ENCODE measurements around the gene EMSY.

Gene EMSY

DNA sequence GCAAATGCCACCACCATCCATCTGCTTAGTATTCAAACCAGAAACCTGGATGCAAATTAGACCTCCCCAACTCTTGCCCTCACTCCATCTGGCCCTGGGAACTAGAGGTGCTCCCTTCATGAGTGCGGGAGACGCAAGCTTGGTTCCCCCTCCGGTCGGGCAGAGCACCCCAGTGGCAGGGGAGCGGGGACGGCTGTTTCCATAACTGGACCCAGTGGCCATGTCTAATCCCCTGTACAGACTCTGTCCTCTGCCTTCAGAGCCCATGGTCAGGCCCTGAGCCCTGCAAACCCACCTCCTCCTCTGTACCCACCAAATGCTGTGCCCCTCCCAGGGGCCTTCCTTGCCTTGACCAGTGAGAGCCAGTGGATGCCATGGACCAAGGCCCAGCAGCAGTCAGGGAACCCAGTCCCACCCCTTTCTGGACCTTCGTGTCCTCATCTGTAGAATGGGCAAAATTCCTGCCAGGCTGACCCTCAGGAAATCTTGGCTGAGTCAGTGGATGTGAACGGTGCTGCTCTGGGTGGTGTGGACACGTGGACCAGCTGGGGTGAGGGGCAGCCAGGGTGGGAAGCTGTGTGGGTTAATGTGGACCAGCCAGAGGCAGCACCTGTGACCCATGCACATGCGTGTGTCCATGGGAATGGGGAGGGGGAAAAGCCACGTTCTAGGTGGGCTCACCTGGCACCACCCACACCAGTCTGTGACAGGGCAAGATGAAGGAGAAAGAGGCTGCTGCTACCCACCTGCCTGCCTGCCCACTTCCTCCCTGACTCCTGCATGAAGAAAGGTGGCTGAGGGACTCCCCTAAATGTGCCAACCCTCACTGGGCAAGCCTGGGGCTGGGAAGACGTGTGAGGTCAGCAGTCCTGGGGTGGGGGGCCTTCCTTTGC, 153.0 kb downstream of the EMSY start:
- no peak for DNase-seq (ENCODE audit: low read depth)

DNA sequence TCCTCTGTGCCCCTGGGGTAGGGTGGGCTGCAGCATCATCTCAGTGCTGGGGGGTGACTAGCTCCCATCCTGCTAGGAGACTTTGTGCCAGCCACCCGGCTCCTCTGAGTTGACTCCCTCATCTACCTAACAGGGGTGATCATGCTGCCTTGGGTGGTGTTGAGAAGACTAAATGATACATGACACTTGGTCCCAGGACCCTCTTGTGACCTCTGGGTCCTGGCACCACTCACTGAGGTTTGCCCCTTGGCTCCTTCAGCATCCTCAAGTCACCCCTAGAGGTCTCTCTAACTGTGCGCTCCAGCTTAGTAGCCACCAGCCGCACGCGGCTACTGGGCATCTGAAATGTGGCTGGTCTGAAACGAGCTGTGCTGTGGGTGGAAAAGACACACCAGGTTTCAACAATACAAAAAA, 153.6 kb downstream of the EMSY start:
- DNase-seq (ENCODE audit: low read depth) = peak; percentile 56

DNA sequence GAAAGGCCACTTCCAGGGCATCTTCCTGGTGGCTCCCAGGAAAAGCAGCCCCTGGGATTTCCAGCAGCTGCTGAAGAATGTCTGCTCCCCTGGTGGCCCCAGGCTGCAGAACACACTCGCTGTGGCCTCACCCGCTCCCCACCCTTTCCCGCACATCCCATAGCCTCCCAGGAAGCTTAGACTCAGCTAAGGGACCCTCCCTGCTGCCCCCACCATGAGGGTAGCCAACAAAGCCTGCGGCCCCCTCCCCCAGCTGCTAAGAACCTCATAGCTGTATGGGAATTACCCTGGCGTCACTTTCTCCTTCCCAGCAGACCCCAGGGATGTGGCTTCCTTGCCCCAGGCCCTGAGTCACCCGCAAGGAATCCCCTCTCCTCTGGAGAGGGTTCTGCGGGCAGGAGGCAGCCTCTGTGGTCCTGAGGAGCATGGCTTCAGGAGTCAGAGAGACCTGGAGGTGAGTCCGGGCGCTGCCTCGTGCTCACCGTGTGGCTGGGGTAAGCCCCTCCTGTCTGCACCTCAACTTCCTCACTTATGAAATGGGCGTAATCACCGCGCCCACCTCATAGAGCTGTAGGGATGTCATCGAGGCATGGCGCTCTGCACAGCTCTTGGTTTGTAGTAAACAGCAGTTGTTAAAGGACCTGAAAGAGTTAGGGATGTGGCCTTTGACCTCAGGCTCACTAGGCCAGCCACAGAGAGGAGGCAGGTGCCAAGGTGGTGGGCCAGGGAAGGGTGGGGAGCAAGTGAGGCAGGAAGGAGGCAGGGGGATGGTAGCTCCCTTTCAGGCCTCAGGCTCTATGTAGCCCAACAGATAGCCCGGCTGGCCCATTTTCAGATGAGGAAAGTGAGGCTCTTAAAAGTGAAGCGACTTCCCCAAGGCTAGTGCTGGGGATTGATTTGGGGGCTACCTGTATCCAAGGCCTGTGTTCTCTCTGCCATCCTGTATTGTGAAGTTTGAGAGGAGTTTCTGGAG, 154.5 kb downstream of the EMSY start:
- DNase-seq (ENCODE audit: low read depth) = peak; percentile 32

DNA sequence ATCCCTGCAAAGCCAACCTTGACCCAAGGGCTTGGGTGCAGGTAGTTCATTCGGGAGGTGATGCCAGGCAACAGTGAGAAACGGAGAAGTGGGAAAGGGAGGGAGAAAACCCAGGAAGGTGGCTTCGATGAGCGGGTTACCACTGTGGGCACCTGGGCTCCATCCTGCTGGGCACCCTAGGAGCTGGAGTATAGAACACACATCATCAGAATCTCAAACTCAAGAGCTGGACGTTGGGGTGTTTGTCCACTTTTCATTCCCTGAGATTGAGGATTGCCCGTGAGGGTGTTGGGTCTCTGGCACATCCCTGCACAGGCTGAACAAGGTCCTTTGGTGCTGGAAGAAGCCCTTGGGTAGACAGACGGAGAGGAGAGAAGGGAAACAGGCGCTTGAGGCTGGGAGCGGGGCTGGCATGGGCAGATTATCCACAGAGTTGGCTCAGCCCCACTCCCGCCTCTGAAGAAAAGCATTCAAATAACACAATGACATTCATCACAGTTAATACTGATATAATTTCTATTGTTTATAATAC, 155.4 kb downstream of the EMSY start:
- DNase-seq (ENCODE audit: low read depth) = no peak

GRCh38 chr11:76601272-76601671, 156.5 kb downstream of the EMSY start:
- DNase-seq (ENCODE audit: low read depth) = no peak

DNA sequence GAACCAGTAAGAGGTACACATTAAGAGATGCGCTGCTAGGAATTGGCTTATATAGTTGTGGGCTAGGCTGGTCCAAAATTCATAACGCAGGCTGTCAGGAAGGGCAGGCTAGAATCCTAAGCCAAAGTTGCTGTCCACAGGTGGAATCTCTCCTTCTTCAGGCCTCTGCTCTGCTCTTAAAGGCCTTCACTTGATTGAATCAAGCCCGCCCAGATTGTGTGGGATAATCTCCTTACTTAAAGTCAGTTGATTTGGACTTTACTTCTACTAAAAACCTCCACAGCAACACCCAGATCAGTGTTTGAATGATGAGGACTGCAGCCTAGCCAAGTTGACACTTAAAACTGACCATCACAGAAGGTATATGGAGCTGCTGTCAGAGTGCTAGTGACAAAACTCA, 156.9 kb downstream of the EMSY start:
- no peak for DNase-seq (ENCODE audit: low read depth)

GRCh38 chr11:76602431-76602861, 157.6 kb downstream of the EMSY start:
- peak; percentile 37 for DNase-seq (ENCODE audit: low read depth)

Measured in EH (cell line).